Right ventricle myocardium superior (tissue), 1 donor: ENCODE measurements around the gene NDUFV1. TPM values are rescaled to one million over a fixed set of nuclear protein-coding genes. Genes with fewer than 3 reads are reported as not detected.

Experiments
- ATAC-seq: fragments of 200-7000 bp; cut with Tn5 transposase; one replicate; pipeline ENCODE4 v1.9.1; 2020; ENCODE audit warnings: mild to moderate bottlenecking; ENCODE audit not compliant: poor library complexity
- DNase-seq: peaks from one replicate; pipeline ENCODE4 v3.0.0-alpha.2; 2020
- intact Hi-C: fragments of 100-400 bp; cut with DNase I; formaldehyde crosslinking; loops from one replicate; pipeline ENCODE4 v1.11.2; 2022
- total RNA-seq: library from RNA; stranded (reverse); fragmentation: NEBNext Ultra II Directional; extraction: Animal tissue kit (Norgen Biotek cat#: 25700); gene quantifications from one replicate; pipeline ENCODE4 v1.2.1, GENCODE V29; 2021
- donor health status: DM: no; HTN: yes; CAD: no; lungs with severe emphysema.

The NDUFV1 gene
- total RNA-seq, 1 donor from 2014 or later: 754 TPM

DNA sequence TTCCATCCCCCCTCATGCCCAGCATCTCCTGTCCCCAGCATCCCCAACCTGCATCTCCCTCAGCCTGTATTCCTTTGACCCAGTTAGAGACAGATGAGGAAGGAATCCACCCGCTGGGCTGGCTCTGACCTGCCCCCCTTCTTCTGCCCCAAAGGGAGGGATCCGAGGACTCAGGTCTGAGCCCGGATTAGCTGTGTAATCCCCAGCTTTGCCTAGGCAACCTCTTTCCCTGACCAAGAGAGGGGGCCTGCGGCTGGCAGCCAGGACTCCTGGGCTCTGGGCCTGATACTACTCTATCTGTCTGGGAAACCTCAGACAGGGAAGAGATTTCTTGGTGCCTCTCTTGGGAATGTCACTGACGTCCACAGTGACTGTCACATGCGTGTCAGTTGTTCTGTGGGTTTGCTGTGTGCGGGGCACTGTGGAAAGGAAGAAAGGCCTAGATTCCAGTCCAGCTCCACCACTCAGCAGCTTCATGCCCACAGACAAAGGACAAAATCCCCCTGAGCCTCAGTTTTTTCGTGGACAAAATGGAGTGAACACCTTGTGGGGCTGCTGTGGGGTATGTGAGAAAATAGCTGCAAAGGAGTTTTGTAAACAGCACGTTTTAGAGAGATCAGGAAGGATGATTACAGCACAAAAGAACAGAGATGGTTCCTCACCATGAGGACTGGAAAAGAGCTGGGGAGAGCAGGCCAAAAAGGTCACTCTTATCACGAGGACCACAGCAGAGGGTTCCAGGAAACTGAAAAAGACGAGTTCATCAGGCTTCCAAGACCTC lies 1.3 kb upstream of the NDUFV1 start:
- intact Hi-C loops: no loop called here
- DNase-seq (no peak), ATAC-seq (no peak)

- DNase-seq: no peak
- ATAC-seq: peak; percentile 31
- intact Hi-C loops: no loop called here
Observed at GRCh38 chr11:67606093-67606491, 644 bp upstream of the NDUFV1 start.

DNA sequence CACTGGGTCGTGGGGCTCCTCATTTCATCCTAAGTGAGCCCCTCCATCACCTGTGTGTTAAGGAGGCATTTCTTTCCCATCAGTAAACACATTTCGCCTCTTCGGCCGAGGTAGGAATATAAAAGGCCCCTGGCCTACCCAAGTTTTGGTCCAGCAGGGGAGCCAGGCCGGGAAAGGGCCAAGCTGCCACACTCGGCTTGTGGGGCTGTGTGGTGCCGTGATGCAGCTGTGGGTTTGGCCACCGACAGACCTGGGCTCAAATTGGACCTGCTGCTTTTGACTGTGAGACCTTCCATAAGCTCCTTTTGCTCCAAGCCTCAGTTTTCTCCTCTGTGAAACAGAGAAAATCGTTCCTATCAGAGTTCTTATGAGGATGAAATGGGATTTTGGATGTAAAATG lies 771 bp downstream of the NDUFV1 start:
- ATAC-seq (no peak), DNase-seq (no peak)

GRCh38 chr11:67608486-67608885 lies 1.8 kb downstream of the NDUFV1 start:
- intact Hi-C loops: no loop called here
- ATAC-seq (no peak), DNase-seq (no peak)

More for the DNA sequence above, 771 bp downstream of the NDUFV1 start:
- intact Hi-C loops: no loop called here

- ATAC-seq (no peak), DNase-seq (no peak)
- intact Hi-C loops: no loop called here
Observed at GRCh38 chr11:67609316-67609715, 2.6 kb downstream of the NDUFV1 start.

GRCh38 chr11:67610302-67610868 lies 3.6 kb downstream of the NDUFV1 start:
- intact Hi-C loops: no loop called here
- DNase-seq: no peak
- ATAC-seq: no peak

- DNase-seq: no peak
- intact Hi-C loops: no loop called here
- ATAC-seq: no peak
Observed at GRCh38 chr11:67611165-67611564, 4.4 kb downstream of the NDUFV1 start.

DNA sequence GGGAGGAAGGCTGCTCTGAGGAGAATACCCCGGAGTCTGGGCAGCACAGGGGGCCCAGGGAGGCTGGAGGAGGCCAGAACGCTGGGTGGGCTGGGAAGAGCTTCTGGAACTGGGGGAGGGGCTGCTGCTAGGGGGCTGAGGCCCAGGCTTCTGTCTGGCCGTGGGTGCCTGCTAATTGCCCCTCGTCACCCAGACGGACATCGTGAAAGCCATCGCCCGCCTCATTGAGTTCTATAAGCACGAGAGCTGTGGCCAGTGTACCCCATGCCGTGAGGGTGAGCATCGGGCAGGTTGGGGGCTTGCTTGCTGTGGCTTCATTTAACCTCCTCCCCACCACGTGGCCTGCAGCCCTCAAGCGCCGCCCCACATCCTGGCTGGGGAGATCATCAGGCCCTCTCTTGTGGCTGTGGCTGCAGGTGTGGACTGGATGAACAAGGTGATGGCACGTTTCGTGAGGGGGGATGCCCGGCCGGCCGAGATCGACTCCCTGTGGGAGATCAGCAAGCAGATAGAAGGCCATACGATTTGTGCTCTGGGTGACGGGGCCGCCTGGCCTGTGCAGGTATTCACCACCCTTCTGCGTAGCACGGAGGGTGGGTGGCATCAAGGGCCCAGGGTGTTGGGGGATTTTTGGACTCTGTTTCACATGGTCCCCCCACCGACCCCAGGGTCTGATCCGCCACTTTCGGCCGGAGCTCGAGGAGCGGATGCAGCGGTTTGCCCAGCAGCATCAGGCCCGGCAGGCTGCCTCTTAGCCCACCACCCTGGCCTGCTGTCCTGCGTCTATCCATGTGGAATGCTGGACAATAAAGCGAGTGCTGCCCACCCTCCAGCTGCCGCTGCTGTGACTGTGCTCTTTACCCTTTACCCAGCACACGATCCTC lies 5.2 kb downstream of the NDUFV1 start:
- intact Hi-C loops: no loop called here
- ATAC-seq (no peak), DNase-seq (no peak)

GRCh38 chr11:67612751-67613150 lies 6.0 kb downstream of the NDUFV1 start:
- ATAC-seq (no peak), DNase-seq (no peak)
- intact Hi-C loops: no loop called here

DNA sequence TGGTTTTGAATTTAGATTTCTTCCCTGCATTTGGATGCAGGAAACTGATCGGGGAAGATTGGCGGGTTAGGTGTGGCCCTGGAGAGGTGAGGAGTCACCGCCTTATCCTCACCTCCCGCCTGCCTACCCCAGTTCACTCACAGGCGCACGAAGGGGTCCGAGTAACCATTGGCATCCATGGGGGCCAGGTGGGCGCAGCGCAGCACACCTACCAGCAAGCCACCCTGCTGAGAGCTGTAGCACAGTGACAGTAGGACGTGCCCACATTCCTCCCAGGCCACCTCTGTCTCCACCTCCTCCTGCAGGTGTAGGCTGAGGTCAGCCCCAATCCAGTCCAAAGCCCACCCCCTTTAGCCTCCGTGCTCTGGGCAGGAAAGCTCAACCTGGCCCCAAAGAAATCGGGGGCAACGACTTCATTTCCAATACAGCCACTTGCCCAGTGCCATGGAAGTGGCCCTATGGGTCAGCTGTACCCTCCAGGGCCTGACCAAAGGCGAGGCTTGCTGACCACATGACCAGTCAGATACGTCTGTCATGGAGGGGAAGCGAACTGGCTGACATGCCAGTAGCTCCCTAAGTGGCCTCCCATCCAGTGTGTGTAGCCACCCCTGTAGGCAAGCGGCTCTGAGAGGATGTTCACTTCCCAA lies 6.7 kb downstream of the NDUFV1 start:
- ATAC-seq (no peak), DNase-seq (no peak)
- intact Hi-C loops: no loop called here

- DNase-seq (peak; percentile 80), ATAC-seq (peak; percentile 47)
- intact Hi-C loops: no loop called here
Observed at GRCh38 chr11:67613960-67614715, 7.4 kb downstream of the NDUFV1 start.

DNA sequence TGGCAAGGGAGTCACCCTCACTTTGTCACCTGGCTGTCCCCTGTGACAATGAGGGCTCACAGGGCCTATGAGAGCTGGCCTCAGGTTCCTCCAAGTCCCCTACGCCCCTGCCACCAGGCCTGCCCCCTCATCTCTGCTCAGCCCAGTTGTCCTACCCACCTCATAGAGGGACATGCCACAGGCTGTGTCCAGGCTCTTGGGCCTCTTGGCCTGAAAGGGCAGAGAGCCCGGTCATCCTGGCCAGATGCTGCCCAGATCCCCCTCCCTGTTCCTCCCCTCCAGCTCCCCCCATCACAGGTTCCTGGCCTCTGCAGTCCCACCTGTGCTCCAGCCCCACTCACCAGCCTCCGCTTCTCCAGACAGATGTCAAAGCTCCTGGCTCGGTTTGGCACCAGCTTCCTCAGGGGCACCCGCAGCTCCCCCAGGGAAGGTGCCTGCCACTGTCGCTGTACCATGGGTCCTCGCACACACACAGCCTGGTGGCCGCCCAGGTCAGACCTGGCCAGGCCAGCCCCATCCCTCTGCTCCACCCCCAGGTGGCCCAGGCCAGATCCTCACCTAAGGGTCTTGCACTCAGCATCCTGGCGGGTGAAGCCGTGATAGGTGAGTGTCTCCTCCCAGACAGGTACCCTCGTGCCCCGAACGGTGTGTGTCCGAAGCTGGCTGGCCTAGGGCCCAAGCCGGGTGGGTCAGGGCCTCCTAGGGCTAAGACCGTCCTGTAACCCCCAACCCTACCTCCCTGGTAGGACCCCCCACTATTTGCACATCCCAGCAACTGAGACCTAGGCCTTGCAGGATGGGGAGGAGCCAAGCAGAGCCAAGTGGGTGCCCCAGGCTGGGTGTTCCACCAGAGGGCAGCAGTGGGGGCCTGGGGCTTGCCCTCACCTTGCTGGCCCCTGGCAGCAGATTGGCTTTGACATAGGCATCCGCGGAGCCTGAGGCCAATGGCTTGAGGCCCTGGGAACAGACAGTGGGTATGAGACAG lies 8.3 kb downstream of the NDUFV1 start:
- intact Hi-C loops: no loop called here
- ATAC-seq: peak; percentile 47
- peak; percentile 37 for DNase-seq

GRCh38 chr11:67615728-67616430 lies 9.1 kb downstream of the NDUFV1 start:
- peak; percentile 5 for ATAC-seq
- intact Hi-C loops: no loop called here
- DNase-seq: peak; percentile 35

DNA sequence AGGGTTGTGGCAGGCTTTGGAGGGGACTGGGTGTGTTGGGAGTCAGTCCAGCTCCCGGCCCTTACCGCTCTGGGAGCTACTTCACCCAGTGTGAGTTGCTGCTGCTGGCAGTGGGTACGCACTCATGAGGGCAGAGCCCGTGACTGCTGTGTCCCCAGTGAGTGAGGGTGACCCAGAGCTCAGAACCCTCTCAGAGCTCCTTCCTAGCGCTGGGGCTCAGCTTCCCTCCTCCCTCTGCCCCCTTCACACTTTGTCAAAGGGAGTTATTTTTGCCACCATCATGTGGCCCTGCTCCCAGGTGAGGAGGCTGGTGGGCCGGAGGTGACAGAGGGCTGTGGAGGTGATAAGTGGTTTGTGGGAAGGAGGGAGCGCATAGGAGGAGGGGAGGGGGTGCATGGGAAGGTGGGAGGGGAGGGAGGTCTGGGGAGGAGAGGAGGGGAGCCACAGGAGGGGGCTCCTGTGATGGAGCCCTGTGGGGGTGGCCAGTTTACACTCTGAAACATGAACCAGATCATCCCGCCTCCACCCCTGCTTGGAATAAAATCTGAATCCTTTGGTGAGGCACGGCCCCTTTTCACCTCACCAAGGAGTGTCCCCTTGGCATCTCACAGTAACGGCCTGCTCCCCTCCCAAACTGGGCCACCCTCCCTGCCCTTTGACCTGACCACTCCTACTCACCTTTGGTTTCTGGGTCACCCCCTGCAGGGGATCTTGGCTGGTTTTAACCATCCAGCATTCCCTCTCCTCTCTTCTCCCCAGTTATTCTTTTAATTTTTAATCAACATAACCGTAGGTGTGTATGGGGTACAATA lies 9.9 kb downstream of the NDUFV1 start:
- intact Hi-C loops: no loop called here
- peak; percentile 46 for DNase-seq
- ATAC-seq: peak; percentile 47

DNA sequence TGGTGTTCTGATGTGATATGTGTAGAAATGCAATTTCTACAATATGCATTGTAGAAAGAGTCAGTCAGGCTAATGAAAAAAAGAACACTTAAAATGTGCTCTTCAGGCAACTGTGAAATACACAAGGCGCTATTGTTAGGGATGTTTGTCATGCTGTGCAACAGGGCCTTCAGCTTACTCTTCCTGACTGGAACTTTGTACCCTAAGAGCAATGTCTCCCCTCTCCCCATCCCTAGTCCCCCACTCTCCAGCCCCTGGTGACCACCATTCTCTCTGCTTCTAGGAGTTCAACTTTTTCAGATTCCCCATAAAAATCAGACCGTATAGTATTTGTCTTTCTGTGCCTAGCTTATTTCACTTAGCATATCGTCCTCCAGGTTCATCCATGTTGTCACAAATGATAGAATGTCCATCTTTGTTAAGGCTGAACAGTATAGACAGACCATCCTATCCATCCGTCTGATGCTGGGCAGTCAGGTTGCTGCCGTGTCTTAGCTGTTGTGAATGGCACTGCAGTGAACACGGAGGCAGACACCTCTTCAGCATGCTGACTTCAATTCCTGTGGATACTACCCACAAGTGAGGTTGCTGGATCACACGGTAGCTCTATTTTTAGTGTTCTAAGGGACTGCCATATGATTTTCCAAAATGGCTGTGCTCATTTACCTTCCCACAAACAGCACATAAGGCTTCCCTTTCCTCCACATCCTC lies 10.7 kb downstream of the NDUFV1 start:
- ATAC-seq: peak; percentile 24
- intact Hi-C loops: no loop called here
- DNase-seq: no peak
